OCI-LY1 (cell line): ENCODE results near the gene TRPM2.

Source experiments
- CTCF ChIP-seq: fragments of 200-600 bp; sonication (generic), shearing (Covaris generic); IDR thresholded peaks from 2 replicates; pipeline ENCODE4 v1.5.1; 2017; ENCODE audit warnings: mild to moderate bottlenecking, antibody characterized with exemption, low read length, moderate library complexity, mixed read lengths
- EZH2 ChIP-seq: fragments of 200-600 bp; sonication (generic), shearing (Covaris generic); IDR thresholded peaks from 2 replicates; pipeline ENCODE4 v1.8.0; 2017; ENCODE audit warnings: borderline replicate concordance, mixed run types, mild to moderate bottlenecking, antibody characterized with exemption, low read length, moderate library complexity, mixed read lengths

GRCh38 chr21:44482581-44483287, 129.3 kb downstream of the TRPM2 start:
- TF ChIP-seq CTCF (no peak), EZH2 (no peak)
